ENCODE results near the gene CEP131. TPM values are rescaled to one million over a fixed set of nuclear protein-coding genes. Genes with fewer than 3 reads are reported as not detected.

The CEP131 gene
- total RNA-seq, 6 experiments from 2014 or later = 1.5 to 4.3 (median 2.1) TPM

DNA sequence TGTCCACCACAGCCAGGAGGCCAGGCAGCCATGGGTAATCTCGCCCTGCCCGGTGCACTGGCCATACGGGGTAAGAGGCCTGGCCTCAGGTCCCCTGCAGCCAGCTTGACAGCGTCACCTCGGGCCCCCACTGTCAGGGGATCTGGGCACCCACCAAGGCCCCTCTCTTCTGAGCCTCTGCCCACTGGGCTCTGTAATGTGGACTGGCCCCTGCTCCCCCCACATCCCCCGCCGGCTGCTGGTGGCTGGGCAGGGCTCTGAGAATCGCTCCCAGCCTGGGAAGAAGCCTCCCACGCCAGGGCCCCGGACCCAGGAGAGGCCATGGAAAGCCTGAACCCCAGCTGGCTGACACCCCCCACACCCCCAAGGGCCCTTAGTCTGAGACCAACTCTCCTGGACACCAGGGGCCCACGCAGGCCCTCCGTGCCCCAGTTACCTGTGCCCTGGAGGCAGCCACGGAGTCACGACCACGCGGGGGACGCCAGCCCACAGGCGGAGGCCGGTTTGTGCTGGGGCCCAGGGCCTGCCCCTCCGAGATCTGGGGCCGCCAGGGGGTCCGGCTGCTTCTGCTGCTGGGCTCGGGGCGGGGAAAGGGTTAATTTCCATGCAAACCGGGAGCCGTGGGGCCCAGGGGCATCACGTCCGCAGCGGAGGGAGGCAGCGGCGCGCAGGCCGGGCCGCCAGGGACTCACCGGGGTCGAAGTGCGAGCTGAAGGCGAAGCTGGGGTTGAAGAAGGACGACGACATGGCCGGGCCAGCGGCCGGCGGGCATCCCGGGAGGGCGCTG lies 57.3 kb downstream of the CEP131 start, which contains the start of gene PVALEF:
Gene PVALEF (plus strand): TSS at position 262 of the 787 bp plus-strand sequence. CDS start 15,720 bp downstream, outside the sequence.
- 45% methylated on average over 4 of the region's 46 CpGs for WGBS (ENCODE audit: insufficient coverage, low coverage, low lambda C conversion rate, missing lambda C conversion rate)
- intact Hi-C loops (cut with DNase I) = no loop called here
- no peak within 1 kb of the TSS for H3K27ac ChIP-seq
- H3K4me3 ChIP-seq = peak within 1 kb of the TSS in 2 of 3 donors; percentile 12 to 22
- ATAC-seq = peak; percentile 7 to 56 (median 45)
- H3K36me3 ChIP-seq = no peaks in the 10 kb centered on the region
- DNase-seq = no peak
- TF ChIP-seq, protein P1, sequence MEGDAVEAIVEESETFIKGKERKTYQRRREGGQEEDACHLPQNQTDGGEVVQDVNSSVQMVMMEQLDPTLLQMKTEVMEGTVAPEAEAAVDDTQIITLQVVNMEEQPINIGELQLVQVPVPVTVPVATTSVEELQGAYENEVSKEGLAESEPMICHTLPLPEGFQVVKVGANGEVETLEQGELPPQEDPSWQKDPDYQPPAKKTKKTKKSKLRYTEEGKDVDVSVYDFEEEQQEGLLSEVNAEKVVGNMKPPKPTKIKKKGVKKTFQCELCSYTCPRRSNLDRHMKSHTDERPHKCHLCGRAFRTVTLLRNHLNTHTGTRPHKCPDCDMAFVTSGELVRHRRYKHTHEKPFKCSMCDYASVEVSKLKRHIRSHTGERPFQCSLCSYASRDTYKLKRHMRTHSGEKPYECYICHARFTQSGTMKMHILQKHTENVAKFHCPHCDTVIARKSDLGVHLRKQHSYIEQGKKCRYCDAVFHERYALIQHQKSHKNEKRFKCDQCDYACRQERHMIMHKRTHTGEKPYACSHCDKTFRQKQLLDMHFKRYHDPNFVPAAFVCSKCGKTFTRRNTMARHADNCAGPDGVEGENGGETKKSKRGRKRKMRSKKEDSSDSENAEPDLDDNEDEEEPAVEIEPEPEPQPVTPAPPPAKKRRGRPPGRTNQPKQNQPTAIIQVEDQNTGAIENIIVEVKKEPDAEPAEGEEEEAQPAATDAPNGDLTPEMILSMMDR (IDR thresholded peaks at IDR 0.05) = no peak
- TF ChIP-seq POLR2A (IDR thresholded peaks at IDR 0.05) = no peak
- no peaks in the 10 kb centered on the region for H3K9me3 ChIP-seq
- H3K4me1 ChIP-seq = peaks cover 0 to 11% (median 0%) of the 10 kb centered on the region in 4 donors
- peaks cover 0 to 8% of the 10 kb centered on the region in 2 donors for H3K27me3 ChIP-seq

DNA sequence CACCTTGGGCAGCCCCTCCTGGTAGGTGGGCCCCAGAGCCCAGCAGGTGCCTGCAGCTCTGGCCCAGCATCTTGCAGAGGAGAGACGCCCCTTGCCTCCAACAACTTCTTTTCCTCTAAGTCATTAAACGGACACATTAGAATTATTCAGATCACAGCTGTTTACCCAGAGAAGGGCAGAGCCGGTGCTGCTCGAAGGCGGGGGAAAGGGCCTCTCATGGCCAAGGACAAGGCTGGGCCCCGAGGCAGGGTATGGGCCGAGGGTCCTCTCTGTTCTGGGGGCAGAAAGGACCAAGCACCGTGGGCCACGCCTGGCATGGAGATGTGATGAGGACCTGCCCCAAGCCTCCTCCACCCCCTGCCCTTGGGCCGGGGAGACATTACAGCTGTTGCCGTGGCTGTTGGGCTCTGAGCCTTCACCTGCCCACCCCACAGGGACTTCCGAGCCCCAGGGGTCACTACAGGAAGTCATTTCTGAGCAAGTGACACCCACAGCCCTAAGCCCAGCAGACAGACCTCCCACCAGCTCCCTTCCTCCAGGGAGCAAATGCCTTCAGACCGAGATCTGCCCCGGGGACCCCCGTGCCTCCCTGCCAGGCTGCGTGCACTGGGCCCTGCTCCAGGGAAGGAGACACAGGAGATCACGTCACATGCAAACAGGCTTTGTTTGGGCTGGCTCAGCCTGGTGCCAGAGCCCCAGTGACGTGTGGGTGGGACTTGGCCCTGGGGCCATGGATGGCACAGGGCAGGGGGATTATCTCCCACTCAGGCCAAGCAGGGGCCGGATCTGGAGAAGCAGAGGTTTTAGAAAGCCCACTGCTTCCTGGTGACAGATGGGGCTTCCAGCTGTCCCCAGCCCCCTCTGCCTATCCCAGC lies 58.2 kb downstream of the CEP131 start:
- no peak for DNase-seq
- intact Hi-C loops (cut with DNase I) = no loop called here

DNA sequence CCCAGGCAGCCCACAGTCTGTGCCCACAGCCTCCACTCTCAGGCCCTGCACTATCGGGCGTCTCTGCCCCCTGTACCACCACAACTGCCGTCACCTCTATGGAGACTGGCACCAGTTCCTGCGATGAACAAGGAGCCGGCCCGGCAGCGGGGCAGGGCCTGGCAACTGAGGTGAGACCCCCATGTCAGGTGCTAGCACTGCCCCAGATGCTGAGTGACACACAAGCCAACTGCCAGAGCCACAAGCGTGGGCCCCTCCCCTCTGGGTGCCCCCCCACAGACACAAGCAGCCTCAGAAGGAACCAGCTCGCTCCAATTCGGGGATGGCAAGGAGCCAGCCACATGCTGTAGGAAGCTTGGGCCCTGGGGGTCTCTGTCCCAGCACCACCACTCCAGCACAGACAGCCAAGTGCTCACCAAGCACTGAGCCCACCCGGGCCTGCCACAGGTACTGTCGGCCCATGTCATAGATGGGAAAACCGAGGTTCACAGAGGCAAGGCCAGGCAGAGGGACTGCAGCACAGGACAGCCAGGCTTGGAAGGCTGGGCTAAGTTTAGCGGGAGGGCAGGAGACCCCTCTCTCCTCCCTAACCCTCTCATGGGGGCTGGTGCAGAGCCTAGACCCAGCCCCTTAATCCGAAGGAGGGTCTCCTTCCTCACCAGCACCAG lies 58.9 kb downstream of the CEP131 start:
- no peak for TF ChIP-seq POLR2A (IDR thresholded peaks at IDR 0.05)
- TF ChIP-seq, protein P1 (IDR thresholded peaks at IDR 0.05) = no peak
- H3K4me3 ChIP-seq = no peak overlapping the region
- H3K27ac ChIP-seq = no peak overlapping the region
- ATAC-seq = no peak
- intact Hi-C loops (cut with DNase I) = no loop called here
- no peaks in the 10 kb centered on the region for H3K36me3 ChIP-seq
- H3K27me3 ChIP-seq = peaks cover 0 to 8% of the 10 kb centered on the region in 2 donors
- DNase-seq = no peak
- no CpG with 5 or more reads among the region's 15 CpGs for WGBS (ENCODE audit: insufficient coverage, low coverage, low lambda C conversion rate, missing lambda C conversion rate)
- H3K9me3 ChIP-seq = no peaks in the 10 kb centered on the region
- H3K4me1 ChIP-seq = peaks cover 0 to 11% (median 0%) of the 10 kb centered on the region in 4 donors

More for the DNA sequence above, 58.2 kb downstream of the CEP131 start:
- no peaks in the 10 kb centered on the region for H3K36me3 ChIP-seq
- peaks cover 0 to 11% (median 0%) of the 10 kb centered on the region in 4 donors for H3K4me1 ChIP-seq
- TF ChIP-seq, protein P1 (IDR thresholded peaks at IDR 0.05) = no peak
- no peak for TF ChIP-seq POLR2A (IDR thresholded peaks at IDR 0.05)
- no peaks in the 10 kb centered on the region for H3K9me3 ChIP-seq
- peaks cover 0 to 8% of the 10 kb centered on the region in 2 donors for H3K27me3 ChIP-seq
- H3K27ac ChIP-seq = no peak overlapping the region
- H3K4me3 ChIP-seq = no peak overlapping the region
- WGBS (ENCODE audit: insufficient coverage, low coverage, low lambda C conversion rate, missing lambda C conversion rate) = 42% methylated on average over 9 of the region's 19 CpGs
- peak in 3 of 4 donors; percentile 41 to 63 (median 52) for ATAC-seq

DNA sequence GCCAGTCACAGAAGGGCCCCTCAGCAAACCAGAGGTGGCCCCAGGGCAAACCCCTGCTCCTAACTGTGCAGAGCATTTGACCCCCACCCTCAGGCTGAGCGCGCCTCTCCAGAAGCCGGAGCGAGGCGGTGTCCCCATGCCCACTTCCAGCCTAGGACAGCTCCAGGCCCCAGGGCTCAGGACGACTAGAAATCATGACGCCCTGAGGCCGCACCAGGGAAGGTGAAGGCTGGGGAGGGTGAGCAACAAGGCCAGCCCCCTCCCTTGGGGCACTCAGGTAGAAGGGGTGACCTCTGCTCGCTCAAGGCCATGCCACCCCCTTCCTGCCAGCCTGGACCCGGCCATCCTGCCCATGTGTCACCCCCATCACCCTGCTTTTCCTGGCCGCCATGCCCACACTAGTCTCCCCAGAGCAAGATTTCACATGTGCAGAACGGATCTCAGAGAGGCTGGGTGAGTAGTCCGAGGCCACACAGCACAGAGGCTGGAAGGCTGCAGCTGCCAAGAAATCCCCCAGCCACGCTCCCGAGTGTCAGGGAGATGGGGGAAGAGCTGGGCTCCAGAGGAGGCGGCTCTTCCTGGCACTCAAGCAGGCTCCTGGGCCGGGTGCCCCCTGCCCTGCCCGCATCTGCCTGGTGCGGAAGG lies 59.6 kb downstream of the CEP131 start:
- no peaks in the 10 kb centered on the region for H3K9me3 ChIP-seq
- H3K4me3 ChIP-seq = no peak overlapping the region
- H3K36me3 ChIP-seq = no peaks in the 10 kb centered on the region
- H3K27ac ChIP-seq = no peak overlapping the region
- TF ChIP-seq, protein P1 (IDR thresholded peaks at IDR 0.05) = no peak
- TF ChIP-seq POLR2A (IDR thresholded peaks at IDR 0.05) = no peak
- 100% methylated on average over 2 of the region's 19 CpGs for WGBS (ENCODE audit: insufficient coverage, low coverage, low lambda C conversion rate, missing lambda C conversion rate)
- DNase-seq = no peak
- peaks cover 0 to 8% of the 10 kb centered on the region in 2 donors for H3K27me3 ChIP-seq
- H3K4me1 ChIP-seq = peaks cover 0 to 11% (median 0%) of the 10 kb centered on the region in 4 donors
- intact Hi-C loops (cut with DNase I) = no loop called here
- no peak for ATAC-seq
